Smooth muscle cell of the brain vasculature (primary cell): Measurements from ENCODE around the gene MGME1.

Experiments used
- DNase-seq: peaks from one replicate; pipeline ENCODE4 v3.0.0-alpha.2; 2012; ENCODE audit warnings: low read depth, low spot score

MGME1 gene

DNA sequence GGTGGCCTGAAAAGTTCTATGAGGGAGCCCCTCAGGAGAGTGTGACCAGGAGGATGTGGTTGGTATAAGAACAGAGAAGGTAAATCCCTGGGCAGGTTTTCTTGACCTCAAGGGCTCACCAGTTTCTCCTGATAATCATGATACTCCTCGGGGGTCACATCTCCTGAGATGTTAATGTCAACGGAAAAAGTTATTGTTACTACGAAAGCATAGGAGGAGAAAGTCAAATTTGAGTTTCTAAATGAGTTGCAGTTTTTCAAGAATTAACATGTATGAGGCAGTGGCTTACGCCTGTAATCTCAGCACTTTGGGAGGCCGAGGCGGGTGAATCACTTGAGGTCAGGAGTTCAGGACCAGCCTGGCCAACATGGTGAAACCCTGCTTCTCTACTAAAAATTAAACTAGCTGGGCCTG is 23.4 kb downstream of the MGME1 start:
- DNase-seq, result no peak

- no peak for DNase-seq
Observed at GRCh38 chr20:17992847-17993513, 24.2 kb downstream of the MGME1 start.

DNA sequence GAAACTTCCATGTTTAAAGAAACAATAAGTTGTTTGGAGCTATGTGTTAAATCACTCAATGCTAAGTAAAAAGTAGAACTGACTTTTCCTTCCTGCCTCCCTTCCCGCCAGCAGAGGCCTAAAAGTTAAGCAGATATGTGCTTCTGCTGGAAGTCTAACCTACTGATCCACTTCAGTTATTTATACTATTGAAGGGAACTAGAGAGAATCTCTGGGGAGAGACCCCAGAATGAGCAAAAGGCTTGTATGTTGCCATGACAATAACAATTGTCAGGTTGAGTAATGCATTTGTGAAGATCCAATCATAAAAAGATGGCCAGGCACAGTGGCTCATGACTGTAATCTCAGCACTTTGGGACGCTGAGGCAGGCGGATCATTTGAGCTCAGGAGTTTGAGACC is 24.7 kb downstream of the MGME1 start:
- DNase-seq, result no peak

- no peak for DNase-seq
Observed at GRCh38 chr20:17995967-17996819, 27.4 kb downstream of the MGME1 start.

DNA sequence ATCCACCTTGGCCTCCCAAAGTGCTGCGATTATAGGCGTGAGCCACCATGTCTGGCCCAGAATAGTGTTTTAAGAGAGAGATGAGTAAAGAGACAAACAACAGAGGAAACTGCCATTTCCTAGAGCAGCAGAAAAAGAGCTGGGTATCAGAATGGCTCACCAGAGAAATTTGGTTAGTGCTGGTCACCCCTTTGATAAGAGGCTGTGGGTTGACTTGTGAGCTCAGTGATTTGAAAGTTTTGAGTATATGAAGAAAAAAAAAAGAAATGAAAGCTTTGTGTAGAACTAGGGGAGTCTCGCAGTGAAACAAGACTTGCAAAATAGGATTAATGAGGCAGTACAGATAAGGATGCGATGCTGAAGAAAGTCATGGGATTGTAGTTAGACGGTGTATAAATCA is 29.6 kb downstream of the MGME1 start:
- DNase-seq, result no peak

DNA sequence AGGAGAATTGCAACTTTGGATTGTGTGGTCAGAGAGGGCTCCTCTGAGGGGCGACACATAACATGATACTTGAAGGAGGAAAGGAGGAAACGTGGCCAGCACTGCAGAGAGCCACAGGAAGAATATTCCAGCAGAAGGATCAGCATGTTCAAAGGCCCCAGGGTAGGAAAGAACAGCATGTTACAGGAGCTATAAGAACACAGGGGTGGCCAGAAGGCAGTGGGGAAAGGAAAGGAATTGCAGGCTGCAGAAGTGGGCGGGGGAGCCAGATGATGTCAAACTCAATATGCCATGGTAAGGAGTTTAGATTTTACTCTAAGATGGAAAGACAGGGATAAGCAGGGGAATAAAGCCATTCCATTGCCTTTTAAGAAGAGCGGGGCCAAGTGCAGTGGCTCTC is 30.7 kb downstream of the MGME1 start:
- DNase-seq, result no peak

GRCh38 chr20:18001131-18001921 is 32.5 kb downstream of the MGME1 start:
- no peak for DNase-seq

DNA sequence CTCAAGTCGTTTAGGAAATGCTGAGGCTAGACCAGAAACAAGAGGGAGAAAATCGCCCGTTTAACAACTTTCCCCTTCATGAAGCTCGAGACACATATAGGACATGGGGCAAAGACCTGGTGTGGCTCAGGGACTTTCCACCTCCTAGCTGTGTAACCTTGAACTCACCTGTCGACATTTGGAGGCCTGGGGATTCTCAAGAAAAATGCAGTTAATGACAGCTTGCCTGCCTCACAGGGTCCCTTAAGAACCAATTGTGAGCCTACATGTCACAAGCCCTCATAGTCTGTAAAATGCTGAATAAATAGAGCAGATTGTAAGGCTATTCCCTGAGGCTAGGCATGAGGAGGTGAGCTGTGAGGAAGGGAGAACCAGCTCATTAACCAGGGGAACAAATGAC is 35.1 kb downstream of the MGME1 start:
- DNase-seq, result no peak

DNA sequence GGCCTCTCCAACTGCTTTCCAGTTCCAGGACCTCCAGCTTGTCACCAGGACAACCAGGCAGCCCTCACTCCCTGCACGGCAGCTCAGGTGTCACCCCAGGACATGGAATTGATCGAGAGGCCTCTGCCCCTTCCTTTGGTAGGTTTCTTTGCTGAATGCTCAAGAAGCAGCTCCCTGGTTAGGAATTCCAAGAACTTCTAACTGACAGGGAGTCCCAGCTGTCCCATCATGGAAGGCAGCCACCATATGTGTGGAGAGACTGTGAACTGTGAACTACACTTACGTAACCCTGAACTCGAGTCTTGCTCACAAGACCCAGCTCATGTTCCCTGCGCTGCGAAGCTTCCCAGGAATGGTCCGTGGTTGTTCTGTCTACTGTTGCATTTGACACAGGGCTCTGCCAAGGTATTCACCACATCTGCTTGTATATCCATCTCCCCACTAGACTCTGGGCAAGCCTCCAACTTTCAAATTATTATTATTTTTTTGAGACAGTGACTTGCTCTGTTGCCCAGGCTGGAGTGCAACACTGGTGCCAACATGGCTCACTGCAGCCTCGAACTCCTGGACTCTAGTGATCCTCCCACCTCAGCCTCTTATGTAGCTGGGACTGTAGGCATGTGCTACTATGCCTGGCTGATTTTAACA is 35.7 kb downstream of the MGME1 start:
- DNase-seq, result no peak

DNA sequence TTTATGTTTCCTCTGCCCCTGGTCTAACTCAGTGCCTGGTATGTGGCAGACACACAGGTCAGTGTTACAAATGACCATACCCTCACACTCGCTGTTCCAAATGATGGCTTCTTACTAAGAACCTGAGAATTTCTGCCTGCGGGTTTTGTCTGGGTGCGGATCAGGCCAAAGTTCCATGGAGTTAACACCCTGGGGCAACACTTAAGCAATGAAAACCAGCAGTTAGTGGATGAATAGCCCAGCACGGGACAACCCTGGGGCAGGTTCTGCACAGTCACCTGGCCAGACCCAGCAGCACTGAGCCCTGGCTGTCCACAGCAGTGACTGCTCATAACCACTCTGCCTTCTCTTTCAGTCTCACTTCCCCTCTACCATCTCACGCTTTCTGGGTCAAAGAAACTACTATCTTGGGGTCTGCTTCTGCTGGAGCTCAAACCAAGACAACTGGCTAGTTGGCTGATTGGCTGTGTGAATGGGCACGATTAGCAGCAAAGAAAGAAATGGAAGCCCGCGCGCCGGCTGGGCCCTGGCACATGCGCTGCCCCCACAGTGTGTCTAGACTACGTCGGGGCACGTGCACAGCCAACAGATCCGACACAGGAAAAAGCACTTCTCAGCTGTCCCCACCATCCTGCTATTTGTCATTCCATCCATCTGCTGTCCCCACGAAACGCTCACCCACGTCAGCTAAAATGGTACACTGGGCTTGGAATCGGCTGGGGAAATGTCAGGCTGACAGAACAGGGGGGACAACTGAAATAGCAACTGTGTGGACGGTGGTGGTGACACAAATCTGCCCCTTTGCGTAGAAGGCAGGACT is 36.6 kb downstream of the MGME1 start:
- no peak for DNase-seq

GRCh38 chr20:18005990-18006364 is 37.2 kb downstream of the MGME1 start:
- no peak for DNase-seq

- DNase-seq, result no peak
Observed at GRCh38 chr20:18006684-18007083, 37.9 kb downstream of the MGME1 start.

- no peak for DNase-seq
Observed at GRCh38 chr20:18007534-18008292, 38.9 kb downstream of the MGME1 start.

- DNase-seq, result no peak
Observed at GRCh38 chr20:18009116-18009515, 40.3 kb downstream of the MGME1 start.

DNA sequence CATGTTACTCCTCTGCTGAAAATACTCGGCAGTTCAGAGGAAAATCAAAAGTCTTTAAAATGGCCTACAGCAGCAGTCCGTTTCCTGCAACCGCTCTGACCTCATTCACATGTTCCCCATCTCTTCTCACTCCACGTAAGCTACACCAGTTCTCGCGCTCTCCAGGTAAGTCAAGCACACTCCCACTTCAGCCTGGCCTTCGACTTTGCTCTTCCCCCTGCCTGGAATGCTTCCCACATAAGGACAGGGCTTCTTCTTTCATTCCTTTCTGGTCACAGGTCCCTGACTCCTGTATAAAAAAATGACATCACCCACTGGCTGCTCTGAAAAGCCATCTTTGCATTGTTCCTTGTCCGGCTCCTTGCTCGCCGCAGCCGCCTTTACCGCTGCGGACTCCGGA is 42.7 kb downstream of the MGME1 start:
- no peak for DNase-seq

DNA sequence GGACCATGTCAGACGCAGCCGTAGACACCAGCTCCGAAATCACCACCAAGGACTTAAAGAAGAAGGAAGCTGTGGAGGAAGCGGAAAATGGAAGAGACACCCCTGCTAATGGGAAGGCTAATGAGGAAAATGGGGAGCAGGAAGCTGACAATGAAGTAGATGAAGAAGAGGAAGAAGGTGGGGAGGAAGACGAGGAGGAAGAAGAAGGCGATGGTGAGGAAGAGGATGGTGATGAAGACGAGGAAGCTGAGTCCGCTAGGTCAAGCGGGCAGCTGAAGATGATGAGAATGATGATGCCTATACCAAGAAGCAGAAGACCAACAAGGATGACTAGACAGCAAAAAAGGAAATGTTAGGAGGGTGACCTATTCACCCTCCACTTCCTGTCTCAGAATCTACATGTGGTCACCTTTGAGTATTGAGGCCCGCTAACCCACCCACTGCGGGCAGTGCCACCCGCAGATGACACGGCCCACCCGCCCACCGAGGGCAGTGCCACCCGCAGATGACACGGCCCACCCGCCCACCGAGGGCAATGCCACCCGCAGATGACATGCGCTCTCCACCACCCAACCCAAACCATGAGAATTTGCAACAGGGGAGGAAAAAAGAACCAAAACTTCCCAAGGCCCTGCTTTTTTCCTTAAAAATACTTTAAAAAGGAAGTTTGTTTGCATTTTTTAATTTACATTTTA is 43.3 kb downstream of the MGME1 start:
- DNase-seq, result no peak

DNA sequence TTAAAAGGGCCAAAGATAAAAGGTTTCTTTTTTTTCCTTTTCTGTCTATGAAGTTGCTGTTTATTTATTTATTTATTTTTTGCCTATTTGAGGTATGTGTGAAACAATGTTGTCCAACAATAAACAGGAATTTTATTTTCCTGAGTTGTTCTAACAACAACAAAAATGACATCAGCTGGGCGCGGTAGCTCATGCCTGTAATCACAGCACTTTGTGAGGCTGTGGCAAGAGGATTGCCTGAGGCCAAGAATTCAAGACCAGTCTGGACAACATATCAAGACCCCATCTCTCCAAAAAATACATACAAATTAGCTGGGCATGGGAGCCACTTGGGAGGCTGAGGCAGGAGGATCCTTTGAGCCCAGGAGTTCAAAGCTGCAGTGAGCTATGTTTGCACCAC is 44.1 kb downstream of the MGME1 start:
- no peak for DNase-seq

- DNase-seq, result no peak
Observed at GRCh38 chr20:18014411-18014810, 45.6 kb downstream of the MGME1 start.

GRCh38 chr20:18016772-18017171 is 48.0 kb downstream of the MGME1 start:
- no peak for DNase-seq

DNA sequence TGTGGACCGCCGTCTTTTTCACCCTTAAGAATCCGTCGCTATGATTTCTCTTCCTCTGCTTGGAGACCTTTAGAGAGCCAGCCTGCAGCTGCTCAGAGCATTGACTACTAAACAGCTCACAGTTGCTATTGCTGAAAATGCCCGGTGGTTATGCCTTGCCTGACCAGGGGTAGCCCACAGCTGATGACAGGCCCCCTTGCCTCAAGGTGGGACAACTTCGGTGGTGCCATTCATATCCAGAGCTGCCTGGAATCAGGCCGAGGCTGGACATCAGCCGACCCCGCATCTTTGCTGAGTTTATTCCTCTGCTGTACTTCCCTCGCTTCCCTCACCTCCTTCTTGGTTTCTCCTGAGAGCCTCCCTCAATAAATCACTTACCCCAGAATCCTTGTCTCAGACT is 49.3 kb downstream of the MGME1 start:
- DNase-seq, result no peak
